COLO829 (cell line): ENCODE data around the gene KRTAP4-4.
"Not testable (repeated sequence)": the region's sequence is repeated elsewhere in the genome, so short reads cannot be mapped to it uniquely, and the experiment has no call there.

Experiments
- DNase-seq: peaks from one replicate; pipeline ENCODE4 v3.0.0; 2012; ENCODE audit warnings: low spot score

KRTAP4-4 gene

GRCh38 chr17:41160648-41161047 lies at the start of gene KRTAP4-4:
KRTAP4-4 (minus strand) TSS chr17:41160748; CDS start chr17:41160691, 57 bp downstream.
- no peak for DNase-seq

GRCh38 chr17:41199421-41200078 lies 39.0 kb upstream of the KRTAP4-4 start:
- no peak for DNase-seq

- no peak for DNase-seq
These were observed 35.5 kb upstream of the KRTAP4-4 start for GRCh38 chr17:41196068-41196467.

DNA sequence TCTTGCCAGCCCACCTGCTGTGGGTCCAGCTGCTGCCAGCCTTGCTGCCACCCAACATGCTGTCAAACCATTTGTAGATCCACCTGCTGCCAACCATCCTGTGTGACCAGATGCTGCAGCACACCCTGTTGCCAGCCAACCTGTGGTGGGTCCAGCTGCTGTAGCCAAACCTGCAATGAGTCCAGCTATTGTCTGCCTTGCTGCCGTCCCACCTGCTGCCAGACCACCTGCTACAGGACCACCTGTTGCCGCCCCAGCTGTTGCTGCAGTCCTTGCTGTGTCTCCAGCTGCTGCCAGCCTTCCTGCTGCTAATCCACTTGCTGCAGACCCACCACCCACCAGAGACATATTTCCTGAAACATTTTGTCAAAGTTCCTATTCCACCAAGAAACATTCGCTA lies 29.8 kb upstream of the KRTAP4-4 start:
- DNase-seq = no peak

DNA sequence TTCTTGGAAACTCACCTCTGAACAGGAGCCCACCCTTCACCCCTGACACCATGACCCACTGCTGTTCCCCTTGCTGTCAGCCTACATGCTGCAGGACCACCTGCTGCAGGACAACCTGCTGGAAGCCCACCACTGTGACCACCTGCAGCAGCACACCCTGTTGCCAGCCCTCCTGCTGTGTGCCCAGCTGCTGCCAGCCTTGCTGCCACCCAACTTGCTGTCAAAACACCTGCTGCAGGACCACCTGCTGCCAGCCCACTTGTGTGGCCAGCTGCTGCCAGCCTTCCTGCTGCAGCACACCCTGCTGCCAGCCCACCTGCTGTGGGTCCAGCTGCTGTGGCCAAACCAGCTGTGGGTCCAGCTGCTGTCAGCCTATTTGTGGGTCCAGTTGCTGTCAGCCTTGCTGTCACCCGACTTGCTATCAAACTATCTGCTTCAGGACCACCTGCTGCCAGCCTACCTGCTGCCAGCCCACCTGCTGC lies 29.3 kb upstream of the KRTAP4-4 start, which contains the start of gene KRTAP9-1:
TSS of gene KRTAP9-1 (plus strand) at position 51 of the 482 bp plus-strand sequence. CDS start at position 51, 0 bp downstream.
- not testable (repeated sequence) for DNase-seq

- DNase-seq = no peak
These were observed 26.3 kb upstream of the KRTAP4-4 start for GRCh38 chr17:41186872-41187271.

GRCh38 chr17:41185001-41185400 lies 24.5 kb upstream of the KRTAP4-4 start:
- DNase-seq = no peak

GRCh38 chr17:41184480-41184961 lies 24.0 kb upstream of the KRTAP4-4 start, which contains the start of gene KRTAP4-1:
KRTAP4-1 (minus strand) TSS chr17:41184911; CDS start chr17:41184854, 57 bp downstream.
- DNase-seq = no peak

GRCh38 chr17:41178843-41179616 lies 18.5 kb upstream of the KRTAP4-4 start:
- no peak for DNase-seq

DNA sequence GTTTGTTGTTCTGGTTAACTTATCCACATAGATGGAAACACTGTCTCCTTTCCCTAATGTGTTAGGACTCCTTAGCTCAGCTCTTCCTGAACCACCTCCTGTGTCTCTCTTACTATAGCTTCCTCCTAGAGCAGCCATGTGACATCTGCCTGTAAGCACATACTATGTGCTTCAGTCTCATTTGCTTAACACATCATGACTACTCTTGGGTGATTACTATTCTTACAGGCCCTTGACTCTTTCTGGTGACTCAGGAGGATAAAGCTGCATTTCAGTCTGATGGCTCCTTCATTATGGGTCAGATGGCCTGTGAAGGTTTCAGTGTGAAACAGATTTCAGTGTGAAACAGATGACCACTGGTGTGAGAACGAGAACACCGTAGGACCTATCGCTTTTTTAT lies 17.8 kb upstream of the KRTAP4-4 start:
- no peak for DNase-seq

GRCh38 chr17:41177727-41178271 lies 17.3 kb upstream of the KRTAP4-4 start, which contains the start of gene KRTAP4-2:
KRTAP4-2 (minus strand) TSS chr17:41178221; CDS start chr17:41178164, 57 bp downstream.
- DNase-seq = no peak

DNA sequence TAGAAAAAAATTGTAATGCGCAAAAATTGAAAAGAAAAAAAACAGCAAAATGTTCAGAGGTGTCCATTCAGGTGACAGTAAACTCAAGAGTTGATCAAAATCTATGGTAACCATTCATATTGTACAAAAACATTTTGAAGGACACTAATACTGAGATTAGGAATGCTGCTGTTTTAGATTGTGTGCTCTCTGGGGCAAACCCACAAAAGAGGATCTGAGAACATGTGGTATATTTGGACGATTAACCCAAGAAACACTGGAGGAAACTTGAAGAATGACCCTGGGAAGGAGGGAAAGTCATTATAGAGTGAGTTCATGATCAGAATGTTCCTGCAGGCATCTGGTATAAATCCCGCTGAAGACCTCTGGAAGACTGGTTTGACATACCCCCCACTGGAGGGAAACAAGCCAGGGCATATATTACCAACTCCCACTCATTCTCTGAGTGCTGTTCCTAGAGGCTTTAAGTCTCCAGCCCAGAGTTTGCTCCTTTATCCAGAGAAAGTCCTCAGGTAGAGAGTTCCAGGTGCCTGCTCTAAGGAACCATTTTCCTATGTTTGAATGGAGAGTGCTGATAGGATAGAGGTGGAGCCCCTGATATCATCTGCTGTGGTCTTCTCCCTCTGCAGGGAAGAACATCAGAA lies 16.3 kb upstream of the KRTAP4-4 start:
- no peak for DNase-seq

DNA sequence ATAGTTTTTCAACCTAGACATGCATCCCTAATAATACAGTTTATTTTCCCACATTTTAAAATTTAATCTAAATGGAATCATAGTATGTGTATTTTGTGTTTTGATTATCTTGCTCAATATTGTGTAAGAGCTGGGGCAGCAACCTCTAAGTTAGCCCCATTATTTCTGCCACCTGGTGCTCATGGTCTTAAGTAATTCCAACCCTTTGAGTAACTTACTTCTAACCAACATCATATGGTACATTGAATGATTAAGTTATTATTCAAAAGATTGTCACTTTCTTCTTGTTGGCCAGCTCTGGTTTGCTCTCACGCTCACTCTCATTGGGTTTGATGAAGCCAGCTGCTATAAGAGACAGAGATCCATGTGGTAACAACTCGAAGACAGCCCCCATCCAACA lies 11.3 kb upstream of the KRTAP4-4 start:
- DNase-seq = no peak

DNA sequence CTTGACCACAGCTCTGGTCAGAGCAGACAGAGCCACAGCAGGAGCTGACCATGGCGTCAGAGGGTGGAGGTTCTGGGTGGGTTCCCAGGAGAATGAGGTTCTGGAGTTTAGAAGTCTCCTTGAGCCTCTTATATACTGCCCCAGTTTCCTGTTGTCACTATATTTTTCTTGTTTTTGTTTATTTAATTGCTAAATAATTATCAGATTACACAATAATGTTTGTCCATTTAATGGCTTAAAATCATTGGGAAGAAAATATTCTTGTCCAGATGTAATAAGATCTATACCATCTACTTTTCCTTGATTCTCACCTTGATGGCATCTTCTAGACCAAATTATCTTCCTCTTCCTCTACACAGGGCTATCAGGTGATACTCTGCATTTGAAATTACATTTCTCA lies 7.6 kb upstream of the KRTAP4-4 start, which contains the start of gene KRTAP4-3:
TSS of gene KRTAP4-3 (minus strand) at position 101 of the 400 bp plus-strand sequence. CDS start at position 52, 49 bp downstream.
- no peak for DNase-seq

DNA sequence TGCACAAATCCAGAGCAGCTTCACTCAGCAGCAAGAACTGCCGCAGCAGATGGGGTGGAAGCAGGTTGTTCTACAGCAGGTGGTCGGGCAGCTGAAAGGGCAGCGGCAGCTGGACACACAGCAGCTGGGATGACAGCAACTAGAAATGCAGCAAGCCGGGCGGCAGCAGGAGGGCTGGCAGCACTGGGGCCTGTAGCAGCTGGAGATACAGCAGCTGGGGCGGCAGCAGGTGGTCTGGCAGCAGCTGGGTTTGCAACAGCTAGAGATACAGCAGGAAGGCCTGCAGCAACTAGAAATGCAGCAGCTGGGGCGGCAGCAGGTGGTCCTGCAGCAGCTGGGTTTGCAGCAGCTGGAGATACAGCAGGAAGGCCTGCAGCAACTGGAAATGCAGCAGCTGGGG lies 7.0 kb upstream of the KRTAP4-4 start:
- DNase-seq = no peak

DNA sequence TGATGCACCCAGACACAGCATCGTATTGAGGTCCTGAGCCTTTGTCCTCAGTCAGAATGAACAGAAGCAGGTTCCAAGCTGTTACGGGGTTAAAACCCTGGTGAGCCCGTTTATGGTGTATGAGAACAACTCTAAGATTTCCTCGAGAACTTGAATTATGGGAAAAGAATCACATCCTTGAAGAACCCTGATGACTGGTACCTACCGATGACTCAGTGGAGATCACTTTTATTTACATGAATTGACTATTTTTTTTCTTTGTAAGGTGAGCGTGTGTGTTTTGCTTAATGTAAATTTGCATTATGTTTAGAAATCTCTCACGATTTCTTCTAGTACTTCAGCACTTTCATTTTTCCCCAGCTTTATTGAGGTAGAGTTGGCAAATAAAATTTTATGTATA lies 3.3 kb upstream of the KRTAP4-4 start:
- no peak for DNase-seq

DNA sequence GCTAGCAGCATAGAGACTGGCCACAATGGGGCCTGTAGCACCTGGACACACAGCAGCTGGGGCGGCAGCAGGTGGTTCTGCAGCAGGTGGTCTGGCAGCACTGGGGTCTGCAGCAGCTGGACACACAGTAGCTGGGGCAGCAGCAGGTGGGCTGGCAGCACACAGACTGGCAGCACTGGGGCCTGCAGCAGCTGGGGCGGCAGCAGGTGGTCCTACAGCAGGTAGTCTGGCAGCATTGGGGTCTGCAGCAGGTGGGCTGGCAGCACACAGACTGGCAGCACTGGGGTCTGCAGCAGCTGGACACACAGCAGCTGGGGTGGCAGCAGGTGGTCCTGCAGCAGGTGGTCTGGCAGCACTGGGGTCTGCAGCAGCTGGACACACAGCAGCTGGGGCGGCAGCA lies 358 bp downstream of the KRTAP4-4 start:
- DNase-seq = not testable (repeated sequence)

GRCh38 chr17:41153856-41154255 lies 6.7 kb downstream of the KRTAP4-4 start:
- no peak for DNase-seq

DNA sequence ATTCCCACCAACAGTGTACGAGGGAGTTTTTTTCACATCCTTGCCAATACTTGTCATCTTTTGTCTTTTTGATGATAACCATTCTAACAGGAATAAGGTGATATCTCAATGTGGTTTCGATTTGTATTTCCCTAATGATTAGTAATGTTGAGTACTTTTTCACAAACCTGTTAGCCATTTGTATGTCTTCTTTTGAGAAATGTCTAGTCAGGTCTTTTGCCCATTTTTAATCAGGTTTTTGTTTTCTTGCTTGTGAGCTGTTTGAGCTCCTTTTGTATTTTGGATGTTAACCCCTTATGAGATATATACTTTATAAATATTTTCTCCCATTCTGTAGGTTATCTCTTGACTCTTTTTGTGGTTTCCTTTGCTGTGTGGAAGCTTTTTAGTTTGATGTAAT lies 9.0 kb downstream of the KRTAP4-4 start:
- no peak for DNase-seq

DNA sequence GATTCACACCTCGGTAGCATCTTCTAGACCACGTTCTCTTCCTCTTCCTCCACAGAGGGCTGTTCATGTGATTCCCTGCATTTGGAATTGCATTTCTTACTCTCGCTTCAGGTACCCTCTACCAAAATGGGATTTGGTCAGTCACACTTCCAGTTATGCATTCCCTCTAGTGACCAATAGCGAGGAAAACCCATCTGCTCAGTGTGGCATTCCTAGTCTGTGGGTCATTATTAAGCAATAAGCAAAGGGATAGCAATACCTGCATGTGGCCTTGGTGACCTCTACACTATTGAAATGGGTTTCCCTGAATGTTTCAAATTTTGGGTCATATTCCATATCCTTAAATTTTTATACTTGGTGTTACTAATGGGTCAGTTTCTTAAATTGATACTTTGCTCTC lies 10.5 kb downstream of the KRTAP4-4 start:
- DNase-seq = no peak

- no peak for DNase-seq
These were observed 10.9 kb downstream of the KRTAP4-4 start, which contains the start of gene KRTAP4-5 for GRCh38 chr17:41149652-41149985. KRTAP4-5 (minus strand) TSS chr17:41149825; CDS start chr17:41149767, 58 bp downstream.
